HG02884 (cell line): ENCODE results near the gene TSPAN10.

Source experiments
- ATAC-seq: cut with Tn5 transposase; IDR thresholded peaks from one replicate; pipeline ENCODE4 v1.9.1; 2021; ENCODE audit warnings: mild to moderate bottlenecking, moderate library complexity; ENCODE audit not compliant: unreplicated experiment

Gene TSPAN10

GRCh38 chr17:81686614-81687013 lies 49.6 kb downstream of the TSPAN10 start:
- ATAC-seq = no peak

DNA sequence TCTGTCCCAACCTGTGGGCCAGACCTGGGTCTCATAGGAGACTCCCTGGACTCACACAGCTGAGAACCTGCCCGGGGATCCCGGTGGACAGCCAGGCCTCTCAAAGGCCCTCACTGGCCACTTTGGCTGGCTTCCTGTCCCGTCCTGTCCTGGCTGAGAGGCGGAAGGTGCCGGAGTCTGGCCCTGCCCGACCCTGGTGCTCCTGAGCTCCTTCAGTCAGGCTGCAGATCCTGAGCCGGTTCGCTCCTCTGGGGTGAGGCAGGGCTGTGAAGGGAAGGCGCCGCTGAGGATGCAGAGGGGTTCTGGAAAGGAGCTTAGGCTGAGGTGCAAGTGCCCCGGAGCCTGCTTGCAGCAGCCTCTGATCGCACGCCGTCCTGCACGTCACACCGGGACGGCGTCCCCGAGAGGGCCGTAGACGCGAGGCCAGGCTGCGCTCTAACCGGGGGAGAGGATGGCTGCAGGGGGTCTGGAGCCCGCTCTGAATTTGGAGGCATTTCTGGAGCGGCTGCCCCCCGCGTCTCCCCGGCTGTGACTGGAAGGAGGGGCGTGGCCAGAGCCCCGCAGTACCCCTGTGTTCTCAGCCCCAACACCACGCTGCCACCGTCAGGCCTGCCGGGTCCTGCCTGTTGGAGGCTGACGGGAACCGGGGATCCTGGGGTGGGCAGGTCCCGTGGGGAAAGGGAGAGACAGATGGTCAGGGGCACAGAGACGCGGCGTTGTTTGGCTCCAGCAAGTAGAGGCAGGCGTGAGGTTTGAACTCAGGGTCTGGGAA lies 51.0 kb downstream of the TSPAN10 start:
- no peak for ATAC-seq

DNA sequence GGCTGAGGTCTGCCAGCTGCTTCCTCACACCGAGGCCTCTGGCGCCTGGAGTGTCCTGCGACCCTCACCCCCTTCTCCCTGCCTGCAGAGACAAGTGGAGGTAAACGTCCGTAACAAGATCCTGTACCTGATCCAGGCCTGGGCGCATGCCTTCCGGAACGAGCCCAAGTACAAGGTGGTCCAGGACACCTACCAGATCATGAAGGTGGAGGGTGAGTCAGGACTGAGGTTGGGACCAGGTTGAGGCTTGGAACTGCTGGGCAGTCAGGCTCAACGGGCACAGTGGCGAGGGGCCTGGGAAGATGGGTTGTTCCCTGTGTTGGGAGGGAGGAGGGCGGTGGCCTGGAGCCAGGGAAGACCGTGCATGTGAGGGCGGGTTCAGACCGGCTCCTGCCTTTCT lies 51.6 kb downstream of the TSPAN10 start:
- no peak for ATAC-seq

GRCh38 chr17:81690066-81690465 lies 53.1 kb downstream of the TSPAN10 start:
- ATAC-seq = no peak

DNA sequence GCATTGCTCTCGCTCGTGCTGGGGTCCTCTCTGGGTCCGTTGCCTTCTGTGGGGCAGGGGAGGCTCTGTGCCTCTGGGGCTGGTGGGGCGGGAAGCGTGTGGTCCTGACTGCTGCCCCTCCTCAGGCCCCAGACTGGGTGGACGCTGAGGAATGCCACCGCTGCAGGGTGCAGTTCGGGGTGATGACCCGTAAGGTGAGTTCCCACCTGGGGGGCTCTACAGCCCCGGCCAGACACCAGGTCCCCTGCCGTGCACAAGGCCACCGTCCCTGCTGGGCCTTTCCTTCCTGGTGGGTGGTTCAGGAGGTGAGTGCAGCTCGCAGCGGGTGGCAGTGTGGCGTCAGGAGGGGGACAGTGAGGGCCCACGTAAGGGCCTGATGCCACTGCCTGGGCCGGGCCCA lies 53.6 kb downstream of the TSPAN10 start:
- no peak for ATAC-seq

DNA sequence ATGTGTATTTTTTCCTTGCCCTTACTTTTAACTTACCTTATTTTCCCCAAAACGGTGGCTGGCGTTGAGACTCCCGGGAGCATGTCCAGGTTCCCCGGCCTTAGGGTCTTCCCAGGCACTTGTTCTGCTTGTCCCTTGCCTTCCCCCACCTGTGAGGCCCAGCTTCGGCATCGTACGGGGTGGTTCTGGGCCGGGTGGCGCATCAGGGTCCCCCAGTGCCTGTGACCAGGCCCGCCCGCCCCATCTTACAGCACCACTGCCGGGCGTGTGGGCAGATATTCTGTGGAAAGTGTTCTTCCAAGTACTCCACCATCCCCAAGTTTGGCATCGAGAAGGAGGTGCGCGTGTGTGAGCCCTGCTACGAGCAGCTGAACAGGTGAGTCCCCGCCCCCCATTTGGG lies 54.2 kb downstream of the TSPAN10 start:
- ATAC-seq = no peak

- no peak for ATAC-seq
Measured at GRCh38 chr17:81691608-81692007, 54.6 kb downstream of the TSPAN10 start.

- no peak for ATAC-seq
Measured at GRCh38 chr17:81693509-81694210, 56.7 kb downstream of the TSPAN10 start.

- no peak for ATAC-seq
Measured at GRCh38 chr17:81694810-81695209, 57.8 kb downstream of the TSPAN10 start.

- no peak for ATAC-seq
Measured at GRCh38 chr17:81695211-81695610, 58.2 kb downstream of the TSPAN10 start.

- ATAC-seq = no peak
Measured at GRCh38 chr17:81695801-81696200, 58.8 kb downstream of the TSPAN10 start.

DNA sequence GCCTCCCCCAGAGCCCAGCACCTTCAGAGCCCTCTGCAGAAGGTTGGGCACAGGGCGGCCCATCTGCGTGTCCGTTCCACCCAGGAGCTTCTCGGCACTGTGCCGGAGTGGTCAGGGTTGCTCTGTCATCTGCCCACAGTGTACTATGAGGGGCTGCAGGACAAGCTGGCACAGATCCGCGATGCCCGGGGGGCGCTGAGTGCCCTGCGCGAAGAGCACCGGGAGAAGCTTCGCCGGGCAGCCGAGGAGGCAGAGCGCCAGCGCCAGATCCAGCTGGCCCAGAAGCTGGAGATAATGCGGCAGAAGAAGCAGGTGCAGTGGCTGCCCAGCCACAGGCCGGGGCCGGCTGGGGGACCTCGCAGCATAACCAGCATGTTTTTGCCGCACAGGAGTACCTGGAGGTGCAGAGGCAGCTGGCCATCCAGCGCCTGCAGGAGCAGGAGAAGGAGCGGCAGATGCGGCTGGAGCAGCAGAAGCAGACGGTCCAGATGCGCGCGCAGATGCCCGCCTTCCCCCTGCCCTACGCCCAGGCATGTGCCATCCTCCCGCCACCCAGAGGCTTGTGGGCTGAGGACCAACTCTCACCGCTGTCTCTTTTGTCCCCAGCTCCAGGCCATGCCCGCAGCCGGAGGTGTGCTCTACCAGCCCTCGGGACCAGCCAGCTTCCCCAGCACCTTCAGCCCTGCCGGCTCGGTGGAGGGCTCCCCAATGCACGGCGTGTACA lies 59.4 kb downstream of the TSPAN10 start:
- ATAC-seq = no peak

DNA sequence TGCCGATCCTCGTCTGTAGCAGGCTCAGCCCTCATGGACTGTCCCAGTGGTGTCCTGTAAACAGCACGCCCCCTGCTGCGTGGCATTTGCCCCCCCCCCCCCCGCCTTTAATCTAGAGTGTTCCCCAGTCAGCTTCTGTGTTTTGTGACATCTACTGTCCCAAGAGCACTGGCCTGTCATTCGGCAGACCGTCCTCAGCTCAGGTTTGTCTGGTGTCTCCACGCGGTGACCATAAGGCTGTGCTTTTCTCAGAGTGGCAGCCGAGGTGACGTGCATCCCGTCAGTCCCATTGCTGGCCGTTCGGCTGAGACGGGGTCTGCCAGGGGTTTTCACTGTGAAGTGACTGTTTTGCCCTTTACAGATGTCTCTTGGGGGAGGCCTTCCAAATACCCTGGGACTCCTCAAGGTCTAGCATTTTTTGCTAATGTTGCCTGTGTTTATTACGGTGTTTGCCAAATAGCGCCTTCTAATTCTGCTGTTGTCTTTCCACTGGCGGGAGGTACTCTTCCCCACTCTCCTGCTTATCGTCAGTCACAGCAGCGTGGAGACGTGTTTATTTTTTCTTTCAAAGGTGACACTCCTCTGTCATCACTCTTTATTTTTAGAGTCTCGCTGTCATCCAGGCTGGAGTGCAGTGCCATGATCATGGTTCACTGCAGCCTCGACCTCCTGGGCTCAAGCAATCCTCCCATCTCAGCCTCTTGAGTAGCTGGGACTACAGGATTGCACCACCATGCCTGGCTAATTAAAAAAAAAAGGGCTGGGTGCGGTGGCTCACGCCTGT lies 60.5 kb downstream of the TSPAN10 start:
- ATAC-seq = no peak
